ENCODE results near the gene DUOXA2.

GRCh38 chr15:45097466-45097865 is 16.7 kb upstream of the DUOXA2 start:
- TF ChIP-seq CREB5 (CRISPR knock-in tag; IDR thresholded peaks at IDR 0.05; ENCODE audit: low read depth) (no peak), ZFP30 (CRISPR knock-in tag; IDR thresholded peaks at IDR 0.05) (no peak), SNAI2 (CRISPR knock-in tag; IDR thresholded peaks at IDR 0.05) (no peak), ZNF70 (CRISPR knock-in tag; IDR thresholded peaks at IDR 0.05) (no peak), RARB (CRISPR knock-in tag; IDR thresholded peaks at IDR 0.05) (no peak), PATZ1 (CRISPR knock-in tag; IDR thresholded peaks at IDR 0.05; ENCODE audit: borderline replicate concordance) (no peak), TCF4 (CRISPR knock-in tag; IDR thresholded peaks at IDR 0.05; ENCODE audit: borderline replicate concordance) (no peak)

Measured in SK-N-SH treated with all-trans-retinoic acid at 6 μM for 48 hours (cell line).